PFSK-1 (cell line): ENCODE data around the gene OAT.

Experiments used
- FOXP2 ChIP-seq: optimal IDR thresholded peaks from 2 replicates; pipeline ENCODE3; 2011; ENCODE audit warnings: borderline replicate concordance, control low read depth, inconsistent platforms; ENCODE audit not compliant: insufficient read depth; ENCODE audit errors: extremely low read length, extremely low read depth
- POLR2AphosphoS5 ChIP-seq: IDR thresholded peaks from 2 replicates; pipeline ENCODE4 v1.6.1; 2012; ENCODE audit warnings: low read depth, mild to moderate bottlenecking, control low read depth, low read length, moderate library complexity
- SIN3A ChIP-seq: IDR thresholded peaks from 2 replicates; pipeline ENCODE4 v1.6.1; 2012; ENCODE audit warnings: mild to moderate bottlenecking, low read length, moderate library complexity, borderline replicate concordance; ENCODE audit not compliant: insufficient read depth

DNA sequence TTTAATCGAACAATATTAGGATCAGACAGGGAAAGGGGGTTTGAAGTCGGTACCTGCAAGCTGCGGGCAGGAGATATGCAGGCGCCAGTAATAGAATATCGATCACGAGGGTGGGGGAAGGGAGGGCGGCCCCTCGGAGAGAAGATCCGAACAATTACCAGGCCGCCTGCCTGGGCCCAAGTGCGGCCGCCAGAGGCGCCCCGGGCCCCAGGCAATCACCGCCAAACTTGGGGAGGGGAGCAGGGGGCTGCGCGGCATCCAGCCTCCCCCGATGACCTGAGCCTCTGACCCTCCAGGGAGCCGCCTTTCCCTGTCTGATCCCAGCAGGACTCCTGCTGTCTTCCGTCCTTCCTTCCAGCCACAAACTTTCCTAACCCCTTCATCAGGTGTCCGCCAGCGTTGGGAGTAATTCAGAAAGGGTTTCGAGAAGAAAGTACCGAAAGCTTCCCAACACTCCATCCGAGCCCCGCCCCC, 30.0 kb upstream of the OAT start:
- TF ChIP-seq POLR2AphosphoS5, result no peak
- TF ChIP-seq FOXP2, result no peak
- TF ChIP-seq SIN3A, result no peak
